Uterus (tissue), 2 donors: ENCODE measurements around the gene STON1.

Experiments used
- CTCF ChIP-seq, 4 experiments: fragments of 200-600 bp in 2 of 4; fragments of 450-650 bp in 2 of 4; sonication (generic) in 2 of 4; IDR thresholded peaks; one replicate each; pipeline ENCODE4 v1.5.1; 2016 to 2019; ENCODE audit warnings: antibody characterized with exemption in 4 of 4, mild to moderate bottlenecking in 2 of 4, moderate library complexity in 1 of 4
- POLR2A ChIP-seq, 2 donors: fragments of 450-650 bp; IDR thresholded peaks; one replicate each; pipeline ENCODE4 v1.6.1; 2016; ENCODE audit warnings: antibody characterized with exemption in 2 of 2, mild to moderate bottlenecking in 1 of 2, moderate library complexity in 1 of 2

DNA sequence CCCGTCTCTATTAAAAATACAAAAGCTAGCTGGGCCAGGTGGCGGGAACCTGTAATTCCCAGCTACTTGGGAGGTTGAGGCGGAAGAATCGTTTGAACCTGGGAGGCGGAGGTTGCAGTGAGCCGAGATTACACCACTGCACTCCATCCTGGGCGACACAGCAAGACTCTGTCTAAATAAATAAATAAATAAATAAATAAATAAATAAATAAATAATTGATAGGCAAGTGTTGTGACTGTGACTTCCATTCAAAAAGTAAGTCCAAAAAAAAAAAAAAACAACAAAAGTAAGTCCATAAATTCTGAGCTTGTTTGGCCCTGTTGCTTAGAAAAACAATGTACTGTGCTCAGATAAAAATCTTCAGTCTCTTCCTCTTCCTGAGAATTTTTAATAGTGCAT lies 2.2 kb downstream of the STON1 start:
- TF ChIP-seq CTCF (IDR thresholded peaks at IDR 0.05), result no peak
- TF ChIP-seq POLR2A (IDR thresholded peaks at IDR 0.05), result no peak
